IMR-90 (cell line): ENCODE results near the gene XIST. TPM values are rescaled to one million over a fixed set of nuclear protein-coding genes. Genes with fewer than 3 reads are reported as not detected.

Source experiments
- ATAC-seq: fragments of 200-7000 bp; cut with Tn5 transposase; 2 replicates; pipeline ENCODE4 v1.9.1; 2020; ENCODE audit warnings: low read depth, mild to moderate bottlenecking, moderate library complexity
- BruUV-seq: library from RNA; stranded (reverse); fragments of 400-500 nt; replicated peaks from 2 replicates; lab custom pipeline; 2021; lab: Mats Ljungman, UMichigan
- CTCF ChIA-PET: fragments of 300-600 bp; formaldehyde crosslinking; extraction: SDS; loops from one replicate; lab custom pipeline; 2021; ENCODE audit warnings: antibody characterized with exemption; lab: Yijun Ruan, JAX
- POLR2A ChIA-PET: fragments of 300-600 bp; sonication (Branson Sonifier 250); formaldehyde crosslinking; loops from one replicate; lab custom pipeline; 2022; ENCODE audit warnings: antibody characterized with exemption; ENCODE audit not compliant: unreplicated experiment; lab: Charles Lee
- DNase-seq: peaks from one replicate; pipeline ENCODE4 v3.0.0; 2013
- H2AFZ ChIP-seq: replicated peaks from 2 replicates; pipeline ENCODE3; 2013; ENCODE audit warnings: low read length, mild to moderate bottlenecking; ENCODE audit not compliant: poor library complexity
- H2AK5ac ChIP-seq: 2 replicates; pipeline ENCODE4 v1.6.1; 2013; ENCODE audit warnings: low read depth, low read length, inconsistent platforms
- H2AK9ac ChIP-seq: replicated peaks from 2 replicates; pipeline ENCODE3; 2013; ENCODE audit warnings: mild to moderate bottlenecking, low read depth, low read length, moderate library complexity; ENCODE audit not compliant: poor library complexity
- H2BK120ac ChIP-seq: 2 replicates; pipeline ENCODE4 v1.6.1; 2013; ENCODE audit warnings: low read depth, low read length, inconsistent platforms
- H2BK15ac ChIP-seq: 3 replicates; pipeline ENCODE4 v1.6.1; 2013; ENCODE audit warnings: low read depth, low read length, inconsistent platforms
- H2BK20ac ChIP-seq: 2 replicates; pipeline ENCODE4 v1.6.1; 2013; ENCODE audit warnings: low read depth, mild to moderate bottlenecking, inconsistent platforms, low read length, moderate library complexity
- H2BK5ac ChIP-seq: 2 replicates; pipeline ENCODE4 v1.6.1; 2013; ENCODE audit warnings: mild to moderate bottlenecking, low read depth, low read length, inconsistent platforms; ENCODE audit not compliant: poor library complexity, severe bottlenecking
- H3K14ac ChIP-seq: replicated peaks from 2 replicates; pipeline ENCODE4 v1.6.1; 2013; ENCODE audit warnings: low read depth, low read length, inconsistent platforms
- H3K18ac ChIP-seq: 2 replicates; pipeline ENCODE4 v1.6.1; 2013; ENCODE audit warnings: low read depth, low read length, control low read depth
- H3K23ac ChIP-seq: 2 replicates; pipeline ENCODE4 v1.6.1; 2013; ENCODE audit warnings: low read depth, low read length, inconsistent platforms
- H3K27ac ChIP-seq: 2 replicates; pipeline ENCODE4 v1.5.1; 2013; ENCODE audit warnings: mild to moderate bottlenecking, control low read depth, low read length; ENCODE audit not compliant: insufficient read depth
- H3K27me3 ChIP-seq: 2 replicates; pipeline ENCODE4 v1.6.1; 2013; ENCODE audit warnings: low read length; ENCODE audit not compliant: control insufficient read depth, insufficient read depth
- H3K36me3 ChIP-seq: 2 replicates; pipeline ENCODE4 v1.6.1; 2013; ENCODE audit warnings: low read length, mixed read lengths; ENCODE audit not compliant: control insufficient read depth, insufficient read depth
- H3K4ac ChIP-seq: 2 replicates; pipeline ENCODE4 v1.6.1; 2013; ENCODE audit warnings: low read depth, low read length, inconsistent platforms
- H3K4me1 ChIP-seq: 2 replicates; pipeline ENCODE4 v1.6.1; 2013; ENCODE audit warnings: low read length, mixed read lengths; ENCODE audit not compliant: control insufficient read depth, insufficient read depth
- H3K4me2 ChIP-seq: 2 replicates; pipeline ENCODE4 v1.6.1; 2013; ENCODE audit warnings: low read depth, mild to moderate bottlenecking, control low read depth, low read length, moderate library complexity
- H3K4me3 ChIP-seq: 2 replicates; pipeline ENCODE4 v1.5.1; 2013; ENCODE audit warnings: low read depth, mild to moderate bottlenecking, control low read depth, low read length, moderate library complexity; ENCODE audit not compliant: insufficient read depth
- H3K56ac ChIP-seq: 2 replicates; pipeline ENCODE4 v1.6.1; 2013; ENCODE audit warnings: low read length, inconsistent platforms; ENCODE audit not compliant: insufficient read depth; ENCODE audit errors: extremely low read depth
- H3K79me1 ChIP-seq, 2 experiments: 2 replicates each; pipeline ENCODE4 v1.6.1; 2013; ENCODE audit warnings: low read length in 2 of 2, inconsistent platforms in 1 of 2, low read depth in 1 of 2
- H3K9ac ChIP-seq: 2 replicates; pipeline ENCODE4 v1.6.1; 2013; ENCODE audit warnings: low read depth, low read length, control low read depth
- H3K9me1 ChIP-seq: 2 replicates; pipeline ENCODE4 v1.6.1; 2013; ENCODE audit warnings: low read length, inconsistent platforms; ENCODE audit not compliant: insufficient read depth
- H3K9me3 ChIP-seq: 2 replicates; pipeline ENCODE4 v1.6.1; 2013; ENCODE audit warnings: low read length; ENCODE audit not compliant: control insufficient read depth, insufficient read depth
- H4K20me1 ChIP-seq: 2 replicates; pipeline ENCODE4 v1.6.1; 2013; ENCODE audit warnings: low read length, inconsistent platforms; ENCODE audit not compliant: insufficient read depth
- H4K5ac ChIP-seq: 2 replicates; pipeline ENCODE4 v1.6.1; 2013; ENCODE audit warnings: mild to moderate bottlenecking, low read depth, low read length, control low read depth
- H4K8ac ChIP-seq, 2 experiments: 2 replicates each; pipeline ENCODE4 v1.6.1; 2013; ENCODE audit warnings: low read depth in 2 of 2, low read length in 2 of 2, control low read depth in 1 of 2, inconsistent platforms in 1 of 2
- H4K91ac ChIP-seq: 2 replicates; pipeline ENCODE4 v1.6.1; 2013; ENCODE audit warnings: low read depth, low read length, inconsistent platforms; ENCODE audit not compliant: insufficient read depth
- CTCF ChIP-seq: conservative IDR thresholded peaks from 2 replicates; pipeline ENCODE4 v1.5.1; 2012; ENCODE audit warnings: mild to moderate bottlenecking, low read depth, low read length, improper control_type of control experiment
- ELK1 ChIP-seq: fragments of 150-350 bp; IDR thresholded peaks from 2 replicates; pipeline ENCODE4 v1.6.1; 2016; ENCODE audit warnings: low read depth, mild to moderate bottlenecking, low read length, moderate library complexity, borderline replicate concordance
- MAZ ChIP-seq: IDR thresholded peaks from 2 replicates; pipeline ENCODE4 v1.6.1; 2012; ENCODE audit warnings: low read depth, mild to moderate bottlenecking, low read length, improper control_type of control experiment, moderate library complexity, borderline replicate concordance
- MXI1 ChIP-seq: IDR thresholded peaks from 2 replicates; pipeline ENCODE4 v1.6.1; 2012; ENCODE audit warnings: low read depth, mild to moderate bottlenecking, low read length, moderate library complexity, borderline replicate concordance
- NFE2L2 ChIP-seq: fragments of 150-350 bp; IDR thresholded peaks from 2 replicates; pipeline ENCODE4 v1.6.1; 2016; ENCODE audit warnings: low read depth, mild to moderate bottlenecking, low read length
- USF2 ChIP-seq: fragments of 150-350 bp; IDR thresholded peaks from 2 replicates; pipeline ENCODE4 v1.6.1; 2017; ENCODE audit warnings: mild to moderate bottlenecking, antibody characterized with exemption, low read length, low read depth
- whole genome bisulfite sequencing, 2 experiments: methylation state at CpG; one replicate each; pipeline versions ENCODE4 v1.1.5 to v1.1.7; 2013; ENCODE audit warnings: missing lambda C conversion rate in 2 of 2; ENCODE audit not compliant: insufficient read length in 1 of 2; ENCODE audit errors: extremely low coverage in 2 of 2; 5-methylcytosine and 5-hydroxymethylcytosine counted together
- dilution Hi-C: fragments of 300-500 bp; cut with HindIII; formaldehyde crosslinking; loops from one replicate; pipeline ENCODE4 v1.14.3; 2018; ENCODE audit warnings: low sequenced_read_pairs; ENCODE audit not compliant: unreplicated experiment
- in situ Hi-C: fragments of 300-500 bp; cut with MboI; formaldehyde crosslinking; loops from 3 replicates; pipeline ENCODE4 v1.14.3; 2019; ENCODE audit warnings: low sequenced_read_pairs, inconsistent platforms, mixed read lengths
- intact Hi-C: fragments of 100-400 bp; cut with micrococcal nuclease; formaldehyde crosslinking; loops from 2 replicates; pipeline ENCODE4 v1.10.0; 2022
- polyA plus RNA-seq, 3 experiments: library from polyadenylated mRNA; depleted of rRNA; stranded (reverse); fragments of >200 nt; gene quantifications; 2 replicates each; pipeline ENCODE4 v1.2.3, GENCODE V29; 2012; ENCODE audit warnings: low replicate concordance in 1 of 3
- total RNA-seq: library from RNA; depleted of rRNA; stranded (reverse); fragments of >200 nt; gene quantifications from 2 replicates; pipeline ENCODE4 v1.2.3, GENCODE V29; 2012

XIST gene
- total and polyA plus RNA-seq, 2 of the 4 experiments (the other 2 are of a cell fraction), result 48.9 to 159 TPM

- H3K27ac ChIP-seq, result no peak overlapping the region
- no peak overlapping the region for H2BK15ac ChIP-seq
- no CpG with 5 or more reads among the region's 3 CpGs for WGBS, 2 experiments
- H2AK9ac ChIP-seq, result no peak overlapping the region
- no peak for ATAC-seq
- no peak overlapping the region for H4K5ac ChIP-seq
- no peak overlapping the region for H2BK120ac ChIP-seq
- no peak overlapping the region for H3K4me3 ChIP-seq
- H3K27me3 ChIP-seq, result no peaks in the 10 kb centered on the region; the same call in 1 of the 2 replicates
- no peak overlapping the region for H2BK20ac ChIP-seq
- no peak overlapping the region for H3K23ac ChIP-seq
- no peaks in the 10 kb centered on the region for H3K9me3 ChIP-seq
- H4K8ac ChIP-seq, result no peak overlapping the region
- dilution Hi-C loops (no loop called here), intact Hi-C loops (no loop called here), in situ Hi-C loops (no loop called here)
- H3K4me1 ChIP-seq, result no peaks in the 10 kb centered on the region
- H3K18ac ChIP-seq, result no peak overlapping the region
- H3K4me2 ChIP-seq, result no peak overlapping the region
- H3K56ac ChIP-seq, result no peak overlapping the region
- no peak overlapping the region for H3K4ac ChIP-seq
- peaks cover 6% of the 10 kb centered on the region for H3K36me3 ChIP-seq
- no peak for DNase-seq
- peaks cover 90% of the 10 kb centered on the region for H4K20me1 ChIP-seq
- H3K9ac ChIP-seq, result no peak overlapping the region
- H3K79me1 ChIP-seq, result peaks cover 7% of the 10 kb centered on the region in 2 experiments; a peak in 1 of 4 replicates
- no peak overlapping the region for H3K14ac ChIP-seq
- H3K9me1 ChIP-seq, result peaks cover 3% of the 10 kb centered on the region; the same call in 1 of the 2 replicates
- no TSS peak for BruUV-seq
- no peak overlapping the region for H2BK5ac ChIP-seq
- H2AFZ ChIP-seq, result no peak overlapping the region
- ChIA-PET POLR2A (no interaction called here), CTCF (no interaction called here)
- TF ChIP-seq CTCF (no peak), NFE2L2 (no peak), MAZ (no peak), MXI1 (no peak), ELK1 (no peak), USF2 (no peak)
- H2AK5ac ChIP-seq, result no peak overlapping the region
- H4K91ac ChIP-seq, result no peak overlapping the region
Measured at GRCh38 chrX:73834219-73834618, 18.3 kb downstream of the XIST start.
